B cell (primary cell): Measurements from ENCODE around the gene PRKACB. TPM values are rescaled to one million over a fixed set of nuclear protein-coding genes. Genes with fewer than 3 reads are reported as not detected.

Experiments used
- ATAC-seq: fragments of 200-7000 bp; cut with Tn5 transposase; one replicate; pipeline ENCODE4 v1.10.0; 2021; ENCODE audit warnings: low read depth, mild to moderate bottlenecking, moderate number of reproducible peaks, moderate library complexity
- CTCF ChIA-PET: fragments of 350-600 bp; sonication (Branson Sonifier 250); formaldehyde crosslinking; loops from one replicate; lab custom pipeline; 2021; ENCODE audit warnings: antibody characterized with exemption, inconsistent platforms; lab: Charles Lee
- POLR2A ChIA-PET: fragments of 350-600 bp; sonication (Branson Sonifier 250); formaldehyde crosslinking; loops from one replicate; lab custom pipeline; 2021; ENCODE audit warnings: antibody characterized with exemption; lab: Charles Lee
- DNase-seq: peaks from one replicate; pipeline ENCODE4 v3.0.0; 2013
- H2AFZ ChIP-seq: 2 replicates; pipeline ENCODE4 v1.6.1; 2012; ENCODE audit warnings: mild to moderate bottlenecking, low read depth, low read length; ENCODE audit not compliant: insufficient read depth, poor library complexity, severe bottlenecking
- H3K27ac ChIP-seq, 2 donors: 1 replicate in 1 of 2; 2 replicates in 1 of 2; pipeline ENCODE4 v1.5.1; 2012 to 2013; ENCODE audit warnings: low read length in 2 of 2, mild to moderate bottlenecking in 2 of 2, moderate library complexity in 1 of 2
- H3K27me3 ChIP-seq, 4 experiments: fragments of 200-600 bp in 1 of 4; sonication (generic) in 1 of 4; replicated peaks in 1 of 4; 1 replicate in 2 of 4; 2 replicates in 2 of 4; pipeline versions ENCODE4 v1.6.1 to v1.7.0; 2013 to 2016; ENCODE audit warnings: low read length in 3 of 4, mild to moderate bottlenecking in 2 of 4, mixed read lengths in 1 of 4, moderate library complexity in 1 of 4; ENCODE audit not compliant: insufficient read depth in 4 of 4, control insufficient read depth in 3 of 4; ENCODE audit errors: control extremely low read depth in 1 of 4
- H3K36me3 ChIP-seq, 2 experiments: replicated peaks in 1 of 2; 1 replicate in 1 of 2; 2 replicates in 1 of 2; pipeline versions ENCODE4 v1.6.1 to v1.7.1; 2013; ENCODE audit warnings: low read length in 1 of 2; ENCODE audit not compliant: insufficient read depth in 2 of 2, control insufficient read depth in 1 of 2; ENCODE audit errors: control extremely low read depth in 1 of 2, extremely low read depth in 1 of 2
- H3K4me1 ChIP-seq, 2 donors: fragments of 200-600 bp in 1 of 2; sonication (generic) in 1 of 2; 1 replicate in 1 of 2; 2 replicates in 1 of 2; pipeline versions ENCODE4 v1.5.1 to v1.6.1; 2013 to 2017; ENCODE audit warnings: low read length in 2 of 2; ENCODE audit not compliant: control insufficient read depth in 2 of 2, insufficient read depth in 2 of 2
- H3K4me2 ChIP-seq: replicated peaks from 2 replicates; pipeline ENCODE3; 2012; ENCODE audit warnings: mild to moderate bottlenecking, low read depth, low read length; ENCODE audit not compliant: poor library complexity, severe bottlenecking
- H3K4me3 ChIP-seq, 5 experiments: fragments of 200-600 bp in 1 of 5; sonication (generic) in 1 of 5; 1 replicate in 3 of 5; 2 replicates in 2 of 5; pipeline versions ENCODE4 v1.5.1 to v1.7.0; 2011 to 2016; ENCODE audit warnings: low read length in 4 of 5, mild to moderate bottlenecking in 4 of 5, low read depth in 2 of 5, control low read depth in 1 of 5, moderate library complexity in 1 of 5; ENCODE audit not compliant: insufficient read depth in 1 of 5; ENCODE audit errors: control extremely low read depth in 1 of 5, extremely low read depth in 1 of 5
- H3K79me2 ChIP-seq: fragments of 200-600 bp; sonication (generic); one replicate; pipeline ENCODE4 v1.6.0; 2016; ENCODE audit warnings: low read length; ENCODE audit not compliant: control insufficient read depth, insufficient read depth
- H3K9ac ChIP-seq: fragments of 200-600 bp; sonication (generic); 2 replicates; pipeline ENCODE4 v1.6.1; 2017; ENCODE audit warnings: mild to moderate bottlenecking, low read length, moderate library complexity
- H3K9me3 ChIP-seq, 3 donors: one replicate each; pipeline versions ENCODE4 v1.6.1 to v1.7.1; 2013; ENCODE audit warnings: low read length in 2 of 3; ENCODE audit not compliant: control insufficient read depth in 2 of 3, insufficient read depth in 1 of 3; ENCODE audit errors: control extremely low read depth in 1 of 3
- H4K20me1 ChIP-seq: 2 replicates; pipeline ENCODE4 v1.6.0; 2012; ENCODE audit warnings: mild to moderate bottlenecking, low read length; ENCODE audit not compliant: insufficient read depth, control insufficient read depth, poor library complexity, severe bottlenecking
- H3K27ac Mint-ChIP-seq: one replicate; pipeline ENCODE4 v1.8.0; 2021; ENCODE audit warnings: mixed read lengths
- H3K27me3 Mint-ChIP-seq: one replicate; pipeline ENCODE4 v1.8.0; 2021; ENCODE audit warnings: mixed read lengths
- H3K4me1 Mint-ChIP-seq: one replicate; pipeline ENCODE4 v1.8.0; 2021; ENCODE audit warnings: mixed read lengths
- H3K4me3 Mint-ChIP-seq: one replicate; pipeline ENCODE4 v1.8.0; 2021; ENCODE audit warnings: mixed read lengths
- H3K9me3 Mint-ChIP-seq: one replicate; pipeline ENCODE4 v1.8.0; 2022; ENCODE audit warnings: mixed read lengths; ENCODE audit not compliant: insufficient read depth
- CTCF ChIP-seq: fragments of 200-600 bp; IDR thresholded peaks from one replicate; pipeline ENCODE4 v1.8.0; 2022; ENCODE audit warnings: antibody characterized with exemption, mild to moderate bottlenecking
- EZH2 ChIP-seq: IDR thresholded peaks from 2 replicates; pipeline ENCODE4 v1.6.1; 2012; ENCODE audit warnings: borderline replicate concordance, low read depth, mild to moderate bottlenecking, moderate library complexity, low read length; ENCODE audit not compliant: insufficient read depth, poor library complexity, severe bottlenecking
- WGBS: methylation state at CpG from one replicate; pipeline ENCODE4 v1.1.5; 2013; ENCODE audit warnings: missing lambda C conversion rate; ENCODE audit not compliant: insufficient coverage; 5-methylcytosine and 5-hydroxymethylcytosine counted together
- intact Hi-C: fragments of 100-400 bp; cut with micrococcal nuclease; formaldehyde crosslinking; loops from one replicate; pipeline ENCODE4 v1.10.0; 2022
- polyA plus RNA-seq: library from polyadenylated mRNA; depleted of rRNA; stranded (reverse); fragments of >200 nt; gene quantifications from 2 replicates; pipeline ENCODE4 v1.2.3, GENCODE V29; 2012
- total RNA-seq, 2 donors: library from RNA; stranded (reverse); fragments of 120-200 nt in 1 of 2; gene quantifications; 1 replicate in 1 of 2; 2 replicates in 1 of 2; pipeline versions ENCODE4 v1.2.3 to v1.2.4, GENCODE V29; 2013 to 2022

Gene PRKACB
- total and polyA plus RNA-seq, 2 donors (not counting 1 experiment from before 2014, with no cell fraction given) = 14.9 to 53.9 TPM

DNA sequence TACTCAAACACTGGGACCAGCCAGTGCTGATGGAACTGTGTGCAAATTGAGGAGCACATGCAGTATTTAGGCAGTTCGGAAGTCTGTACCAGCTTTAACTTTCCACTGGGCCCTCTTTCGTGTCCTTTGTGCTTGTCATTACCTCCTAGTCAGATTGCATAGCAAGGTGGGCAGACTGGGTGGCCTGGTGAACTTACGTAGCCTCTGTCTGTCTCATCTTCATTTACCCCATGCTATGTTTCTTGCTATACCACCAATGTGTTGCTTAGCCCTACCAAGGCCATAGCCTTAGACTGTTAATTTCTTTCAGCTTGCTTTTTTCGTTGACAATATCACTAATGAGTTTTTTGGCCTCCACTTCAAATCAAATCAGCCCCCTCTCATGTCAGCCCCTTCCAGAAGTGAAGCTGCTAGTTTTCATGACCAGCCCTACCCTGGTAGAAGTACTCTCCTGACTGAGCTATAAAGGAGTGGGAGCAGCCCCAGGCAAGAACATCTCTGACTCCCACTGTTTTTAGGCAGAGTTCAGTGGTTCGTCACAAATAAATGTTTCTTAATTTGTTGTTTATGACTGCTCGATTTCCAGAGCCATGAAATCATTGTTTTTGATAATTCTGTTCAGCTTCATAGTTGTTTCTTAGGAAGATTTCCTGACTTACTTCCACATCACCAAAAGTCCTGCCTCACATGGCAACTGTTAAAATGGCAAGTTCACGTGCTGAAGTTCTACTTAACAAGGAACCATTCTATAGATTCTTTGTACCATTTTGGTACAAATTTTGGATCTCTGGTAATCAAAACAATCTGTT is 19.3 kb downstream of the PRKACB start:
- CTCF ChIA-PET = interaction anchor here (1.1 to 3.4 kb wide), 4 partner anchors 9 to 561 kb away, joined by 3 to 12 read pairs (median 5); no protein-coding TSS in a partner anchor
- no peaks in the 10 kb centered on the region for H3K27me3 ChIP-seq
- DNase-seq (no peak), ATAC-seq (no peak)
- peaks cover 19% of the 10 kb centered on the region for H4K20me1 ChIP-seq
- TF ChIP-seq EZH2 (no peak), CTCF (no peak)
- no peak overlapping the region for H3K27ac Mint-ChIP-seq
- no peaks in the 10 kb centered on the region for H3K9me3 ChIP-seq
- no peak overlapping the region for H2AFZ ChIP-seq
- H3K9ac ChIP-seq = no peak overlapping the region
- H3K4me3 ChIP-seq = no peak overlapping the region
- intact Hi-C loops = no loop called here
- H3K4me1 ChIP-seq = peaks cover 15 to 43% of the 10 kb centered on the region in 2 donors
- peaks cover 91% of the 10 kb centered on the region for H3K79me2 ChIP-seq
- H3K4me2 ChIP-seq = no peak overlapping the region
- POLR2A ChIA-PET = no interaction called here
- peaks cover 0 to 1% of the 10 kb centered on the region in 2 experiments for H3K36me3 ChIP-seq
- H3K4me1 Mint-ChIP-seq = peaks cover 62% of the 10 kb centered on the region
- peak overlapping the region; percentile 2 for H3K4me3 Mint-ChIP-seq
- no peaks in the 10 kb centered on the region for H3K27me3 Mint-ChIP-seq
- H3K27ac ChIP-seq = no peak overlapping the region
- WGBS = 98% methylated on average over 6 of the region's 7 CpGs
- H3K9me3 Mint-ChIP-seq = no peaks in the 10 kb centered on the region

DNA sequence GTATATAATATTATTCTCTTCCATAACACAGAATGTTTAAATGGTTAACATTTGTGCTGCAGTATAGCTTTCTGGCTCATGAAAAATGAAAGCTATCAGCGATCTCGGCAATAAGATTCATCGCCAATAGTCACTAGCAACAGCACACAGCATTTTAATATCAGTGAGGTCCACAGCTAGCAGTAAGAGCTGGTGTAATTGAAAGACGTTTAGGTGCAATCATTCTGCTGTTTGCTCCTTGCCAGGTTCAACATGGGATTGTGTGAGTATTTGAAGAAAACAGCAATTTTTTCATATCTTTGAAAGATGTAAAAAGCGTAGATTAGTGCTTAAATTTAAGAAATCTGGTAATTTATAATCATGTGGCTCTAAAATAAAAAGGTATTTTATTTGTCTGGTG is 20.1 kb downstream of the PRKACB start:
- peaks cover 66% of the 10 kb centered on the region for H3K4me1 Mint-ChIP-seq
- ChIA-PET CTCF (interaction anchor here (0.7 to 3.4 kb wide), 6 partner anchors 9 to 560 kb away, joined by 3 to 12 read pairs (median 4); partner anchors contain the start of gene PRKACB), POLR2A (interaction anchor here (1.0 kb wide), 1 partner anchor 20 kb away, joined by 4 read pairs; the partner anchor contains the start of gene PRKACB)
- no peaks in the 10 kb centered on the region for H3K9me3 ChIP-seq
- no peak overlapping the region for H3K4me3 ChIP-seq
- peaks cover 0 to 1% of the 10 kb centered on the region in 2 experiments for H3K36me3 ChIP-seq
- H3K79me2 ChIP-seq = peaks cover 92% of the 10 kb centered on the region
- H3K27me3 Mint-ChIP-seq = no peaks in the 10 kb centered on the region
- peaks cover 19% of the 10 kb centered on the region for H4K20me1 ChIP-seq
- peaks cover 15 to 47% of the 10 kb centered on the region in 2 donors for H3K4me1 ChIP-seq
- H3K27me3 ChIP-seq = no peaks in the 10 kb centered on the region
- WGBS = 90% methylated on average over 2 of the region's 5 CpGs
- no peak for TF ChIP-seq CTCF
- TF ChIP-seq EZH2 = no peak
- no peak overlapping the region for H3K27ac Mint-ChIP-seq
- no peak overlapping the region for H3K27ac ChIP-seq
- intact Hi-C loops = no loop called here
- no peak overlapping the region for H3K9ac ChIP-seq
- H2AFZ ChIP-seq = no peak overlapping the region
- no peaks in the 10 kb centered on the region for H3K9me3 Mint-ChIP-seq
- no peak overlapping the region for H3K4me2 ChIP-seq
- no peak for DNase-seq
- no peak for ATAC-seq
- no peak overlapping the region for H3K4me3 Mint-ChIP-seq
